ENCODE data around the gene RNF180. TPM values are rescaled to one million over a fixed set of nuclear protein-coding genes. Genes with fewer than 3 reads are reported as not detected.

Gene RNF180
- total RNA-seq, 1 donor from 2014 or later = 8.6 TPM

- no peak for TF ChIP-seq CTCF (IDR thresholded peaks at IDR 0.05; ENCODE audit: unreplicated experiment)
- no peaks in the 10 kb centered on the region for H3K36me3 Mint-ChIP-seq
- no peak overlapping the region for H3K27ac Mint-ChIP-seq
- no peak for DNase-seq (ENCODE audit: low spot score in 2 of 2, unreplicated experiment in 2 of 2)
- H3K4me1 Mint-ChIP-seq = no peaks in the 10 kb centered on the region
- H3K4me3 Mint-ChIP-seq = no peak overlapping the region
- no peaks in the 10 kb centered on the region for H3K27me3 Mint-ChIP-seq (ENCODE audit: low read depth)
- H3K9me3 Mint-ChIP-seq = peaks cover 8% of the 10 kb centered on the region
Observed at GRCh38 chr5:64301566-64301965, 135.9 kb downstream of the RNF180 start.

- Mint-ChIP-seq H3K4me3 (no peak overlapping the region), H3K9me3 (peaks cover 4% of the 10 kb centered on the region), H3K36me3 (no peaks in the 10 kb centered on the region), H3K4me1 (no peaks in the 10 kb centered on the region), H3K27ac (no peak overlapping the region), H3K27me3 (ENCODE audit: low read depth) (peaks cover under 1% of the 10 kb centered on the region)
- DNase-seq (ENCODE audit: low spot score in 2 of 2, unreplicated experiment in 2 of 2) = no peak
- TF ChIP-seq CTCF (IDR thresholded peaks at IDR 0.05; ENCODE audit: unreplicated experiment) = no peak
Observed at GRCh38 chr5:64308135-64308534, 142.5 kb downstream of the RNF180 start.

- Mint-ChIP-seq H3K9me3 (peaks cover 3% of the 10 kb centered on the region), H3K4me1 (no peaks in the 10 kb centered on the region), H3K27ac (no peak overlapping the region), H3K27me3 (ENCODE audit: low read depth) (peaks cover 1% of the 10 kb centered on the region), H3K4me3 (no peak overlapping the region), H3K36me3 (no peaks in the 10 kb centered on the region)
- DNase-seq (ENCODE audit: low spot score in 2 of 2, unreplicated experiment in 2 of 2) = no peak
- no peak for TF ChIP-seq CTCF (IDR thresholded peaks at IDR 0.05; ENCODE audit: unreplicated experiment)
Observed at GRCh38 chr5:64312491-64312890, 146.8 kb downstream of the RNF180 start.

- no peaks in the 10 kb centered on the region for H3K4me1 Mint-ChIP-seq
- H3K27me3 Mint-ChIP-seq (ENCODE audit: low read depth) = peaks cover 1% of the 10 kb centered on the region
- DNase-seq (ENCODE audit: low spot score in 2 of 2, unreplicated experiment in 2 of 2) = no peak
- H3K27ac Mint-ChIP-seq = no peak overlapping the region
- no peaks in the 10 kb centered on the region for H3K36me3 Mint-ChIP-seq
- peaks cover 3% of the 10 kb centered on the region for H3K9me3 Mint-ChIP-seq
- TF ChIP-seq CTCF (IDR thresholded peaks at IDR 0.05; ENCODE audit: unreplicated experiment) = no peak
- H3K4me3 Mint-ChIP-seq = no peak overlapping the region
Observed at GRCh38 chr5:64315778-64316177, 150.1 kb downstream of the RNF180 start.

GRCh38 chr5:64318175-64318574 lies 152.5 kb downstream of the RNF180 start:
- Mint-ChIP-seq H3K4me1 (no peaks in the 10 kb centered on the region), H3K27me3 (ENCODE audit: low read depth) (peaks cover 2% of the 10 kb centered on the region), H3K36me3 (no peaks in the 10 kb centered on the region), H3K27ac (no peak overlapping the region), H3K9me3 (peaks cover 6% of the 10 kb centered on the region), H3K4me3 (no peak overlapping the region)
- TF ChIP-seq CTCF (IDR thresholded peaks at IDR 0.05; ENCODE audit: unreplicated experiment) = no peak
- DNase-seq (ENCODE audit: low spot score in 2 of 2, unreplicated experiment in 2 of 2) = no peak

- Mint-ChIP-seq H3K9me3 (peaks cover 29% of the 10 kb centered on the region), H3K27ac (no peak overlapping the region), H3K4me1 (no peaks in the 10 kb centered on the region), H3K4me3 (no peak overlapping the region), H3K27me3 (ENCODE audit: low read depth) (peaks cover 2% of the 10 kb centered on the region), H3K36me3 (peaks cover 19% of the 10 kb centered on the region)
- no peak for DNase-seq (ENCODE audit: low spot score in 2 of 2, unreplicated experiment in 2 of 2)
- no peak for TF ChIP-seq CTCF (IDR thresholded peaks at IDR 0.05; ENCODE audit: unreplicated experiment)
Observed at GRCh38 chr5:64323591-64323990, 157.9 kb downstream of the RNF180 start.

Measured in mesothelial cell of epicardium (in vitro differentiated cells).